ENCODE results near the gene SLC5A11.

SLC5A11 gene

DNA sequence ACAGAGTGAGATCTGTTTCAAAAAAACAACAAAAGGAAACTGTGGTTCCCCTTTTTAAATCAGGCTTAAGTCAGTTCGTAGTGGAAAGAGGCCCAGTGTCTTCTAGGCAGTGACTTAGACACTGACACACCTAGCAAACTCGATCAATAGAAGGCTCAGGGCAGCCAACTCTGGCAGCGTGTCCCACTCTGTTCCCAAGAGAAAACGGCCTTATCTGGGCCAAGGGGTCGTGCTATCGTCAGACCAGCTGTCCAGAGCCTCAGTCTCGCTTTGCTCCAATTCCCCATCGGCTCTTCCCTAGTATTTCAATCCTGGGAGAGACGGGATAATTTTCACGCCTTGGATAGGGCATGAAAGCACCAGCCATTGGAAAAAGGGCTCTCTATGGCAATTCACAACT lies 72.9 kb downstream of the SLC5A11 start:
- no peak for DNase-seq (ENCODE audit: low spot score)

DNA sequence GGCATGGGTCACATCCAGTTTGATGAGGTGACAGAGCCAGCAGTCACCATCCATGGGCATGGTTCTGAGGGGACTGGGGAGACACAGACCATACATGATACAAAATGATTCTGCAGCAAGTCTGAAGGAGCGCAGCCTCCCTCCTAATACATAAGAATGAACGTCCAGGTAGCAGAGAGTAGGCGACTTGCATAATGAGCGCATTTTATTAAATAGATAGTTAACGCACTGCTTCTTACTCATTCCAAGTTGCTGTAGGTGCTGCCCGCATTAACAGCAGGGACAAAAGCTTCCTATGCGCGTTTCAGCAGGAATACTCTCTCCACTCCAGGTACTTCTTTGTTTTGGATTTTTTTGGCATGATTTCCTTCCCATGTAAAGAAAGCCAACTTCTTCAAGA lies 73.8 kb downstream of the SLC5A11 start:
- DNase-seq (ENCODE audit: low spot score): no peak

DNA sequence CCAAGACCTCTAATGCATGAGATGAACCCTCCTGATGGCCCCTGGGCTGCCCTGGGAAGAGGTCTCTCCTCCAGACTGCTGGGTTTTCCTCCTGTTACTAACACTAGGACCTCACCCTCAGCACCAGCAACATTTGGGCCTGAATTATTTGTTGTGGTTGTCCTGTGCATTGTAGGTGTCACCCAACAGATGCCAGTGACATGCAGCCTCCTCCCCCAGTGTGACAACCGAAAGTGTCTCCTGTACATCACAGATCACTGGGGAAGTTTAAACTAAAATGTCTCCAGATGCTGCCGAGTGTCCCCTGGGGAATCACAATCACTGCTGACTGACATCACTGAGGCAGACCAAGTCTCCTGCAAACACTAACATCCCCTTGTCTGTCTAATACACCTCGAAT lies 74.8 kb downstream of the SLC5A11 start:
- no peak for DNase-seq (ENCODE audit: low spot score)

DNA sequence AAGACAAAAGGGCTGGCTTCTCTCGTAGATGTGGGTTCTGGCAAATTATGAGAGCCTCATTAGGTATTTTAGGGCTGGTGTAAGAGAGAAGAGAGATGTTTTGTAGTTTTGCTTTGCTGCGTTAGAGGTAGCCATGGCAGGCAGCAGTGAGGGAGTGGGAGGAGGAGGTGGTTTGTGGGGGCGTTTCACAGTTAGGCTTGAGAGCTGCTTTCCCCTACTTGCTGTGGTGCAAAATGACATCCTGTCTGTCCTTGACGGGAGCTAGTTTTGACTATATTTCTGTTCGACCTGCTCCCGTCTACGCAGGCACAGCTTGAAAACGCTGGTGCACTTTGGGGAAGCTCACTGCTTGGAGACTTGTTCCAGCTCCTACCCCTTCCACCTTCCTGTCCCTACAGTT lies 75.5 kb downstream of the SLC5A11 start:
- DNase-seq (ENCODE audit: low spot score): no peak

DNA sequence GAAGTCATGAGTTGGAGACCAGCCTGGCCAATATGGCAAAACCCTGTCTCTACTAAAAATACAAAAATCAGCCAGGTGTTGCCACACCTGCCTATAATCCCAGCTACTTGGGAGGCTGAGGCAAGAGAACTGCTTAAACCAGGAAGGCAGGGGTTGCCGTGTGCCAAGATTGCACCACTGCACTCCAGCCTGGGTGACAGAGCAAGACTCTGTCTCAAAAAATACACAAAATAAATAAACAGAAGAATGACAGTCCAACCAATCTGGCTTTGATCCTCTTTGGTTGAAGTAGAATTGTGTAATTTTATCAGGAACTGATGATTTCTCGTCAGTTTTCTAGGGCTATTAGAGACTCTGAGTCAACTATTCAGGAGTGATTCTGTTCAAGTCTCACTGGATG lies 79.4 kb downstream of the SLC5A11 start:
- no peak for DNase-seq (ENCODE audit: low spot score)

DNA sequence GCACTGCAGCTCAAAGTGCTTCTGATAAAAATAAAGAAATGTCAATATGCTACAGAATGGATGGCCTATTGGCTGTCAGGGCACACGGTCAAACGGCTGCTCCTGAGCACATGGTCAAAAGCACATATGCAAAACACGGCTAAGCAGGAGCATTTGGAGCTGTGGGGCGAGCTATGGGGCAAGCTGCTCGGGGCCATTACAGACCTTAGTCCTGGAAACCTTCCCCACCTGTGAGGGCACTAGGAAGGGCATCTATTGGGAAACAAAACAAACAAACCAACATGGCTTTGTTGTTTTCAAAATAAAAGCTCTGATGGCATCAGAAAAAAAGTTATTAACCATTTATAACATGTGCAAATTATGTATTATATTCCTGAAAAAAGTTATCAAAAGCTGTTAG lies 83.6 kb downstream of the SLC5A11 start:
- DNase-seq (ENCODE audit: low spot score): no peak

DNA sequence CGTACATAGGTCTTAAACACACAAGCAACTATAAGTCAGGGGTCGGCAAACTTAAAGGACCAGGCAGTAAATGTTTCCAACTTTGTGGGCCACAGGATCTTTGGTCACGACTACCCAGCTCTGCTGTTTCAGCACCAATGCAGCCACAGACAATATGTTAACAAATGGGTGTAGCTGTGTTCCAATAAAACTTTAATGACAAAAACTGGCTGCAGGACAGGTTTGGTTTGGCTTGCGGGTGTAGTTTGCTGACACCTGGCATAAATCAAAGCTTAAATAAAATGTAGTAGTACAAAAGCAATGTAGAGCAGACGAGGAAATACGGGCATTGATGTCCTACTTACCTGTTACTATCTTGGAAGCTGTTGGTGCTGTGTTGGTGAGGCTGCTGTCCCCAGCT lies 84.7 kb downstream of the SLC5A11 start:
- no peak for DNase-seq (ENCODE audit: low spot score)

DNA sequence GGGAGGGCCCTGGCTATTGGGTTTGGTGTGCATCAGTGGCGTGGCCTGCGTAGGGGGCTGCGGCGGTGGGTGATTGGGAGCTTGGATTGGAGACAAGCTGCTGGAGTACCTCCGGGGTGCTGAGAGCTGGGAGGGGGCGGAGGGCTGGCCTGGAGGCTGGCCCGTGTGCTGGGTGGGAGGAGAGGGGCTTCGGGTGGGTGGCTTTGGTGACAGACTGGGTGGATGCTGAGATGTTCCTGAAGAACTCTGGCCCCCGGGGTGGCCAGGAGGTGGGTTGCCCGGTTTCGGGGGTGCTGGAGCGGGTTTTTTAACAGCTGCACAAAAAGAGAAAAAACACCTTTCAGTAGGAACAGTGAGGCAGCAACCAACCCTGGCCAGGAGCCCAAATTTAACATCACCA lies 85.3 kb downstream of the SLC5A11 start:
- DNase-seq (ENCODE audit: low spot score): no peak

DNA sequence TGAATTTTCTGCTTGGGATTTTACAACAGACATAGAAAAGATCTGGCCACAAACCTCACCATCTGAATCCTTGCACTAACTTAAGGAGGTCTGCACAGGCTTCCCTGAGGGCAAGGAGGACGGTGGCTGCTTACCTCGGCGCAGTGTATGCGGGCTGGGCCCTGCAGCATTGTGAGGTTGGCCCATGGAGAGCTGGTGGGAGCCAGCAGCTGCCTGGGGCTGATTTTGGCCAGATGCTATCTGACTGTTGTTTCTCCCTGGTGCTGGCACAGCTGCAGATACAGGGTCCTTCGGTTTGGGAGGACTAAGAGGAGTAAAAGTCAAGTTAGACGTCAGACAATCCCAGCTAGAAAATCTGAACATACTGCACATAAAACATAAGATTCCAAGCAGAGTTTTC lies 89.6 kb downstream of the SLC5A11 start:
- DNase-seq (ENCODE audit: low spot score): no peak

DNA sequence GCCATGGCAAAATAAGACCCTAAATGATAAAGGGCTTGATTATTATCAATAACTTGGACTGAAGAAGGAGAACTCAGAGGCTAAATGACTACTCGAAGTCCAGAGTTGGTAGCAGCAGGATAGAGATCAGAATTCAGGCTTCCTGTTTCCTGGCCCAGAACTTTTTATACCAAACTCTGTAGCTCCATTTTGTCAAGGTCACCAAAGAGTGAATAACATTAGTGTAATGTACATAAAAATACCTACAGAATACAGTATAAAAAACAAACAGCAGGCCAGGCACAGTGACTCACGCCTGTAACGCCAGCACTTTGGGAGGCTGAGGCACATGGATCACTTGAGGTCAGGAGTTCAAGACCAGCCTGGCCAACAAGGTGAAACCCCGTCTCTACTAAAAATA lies 90.4 kb downstream of the SLC5A11 start:
- no peak for DNase-seq (ENCODE audit: low spot score)

DNA sequence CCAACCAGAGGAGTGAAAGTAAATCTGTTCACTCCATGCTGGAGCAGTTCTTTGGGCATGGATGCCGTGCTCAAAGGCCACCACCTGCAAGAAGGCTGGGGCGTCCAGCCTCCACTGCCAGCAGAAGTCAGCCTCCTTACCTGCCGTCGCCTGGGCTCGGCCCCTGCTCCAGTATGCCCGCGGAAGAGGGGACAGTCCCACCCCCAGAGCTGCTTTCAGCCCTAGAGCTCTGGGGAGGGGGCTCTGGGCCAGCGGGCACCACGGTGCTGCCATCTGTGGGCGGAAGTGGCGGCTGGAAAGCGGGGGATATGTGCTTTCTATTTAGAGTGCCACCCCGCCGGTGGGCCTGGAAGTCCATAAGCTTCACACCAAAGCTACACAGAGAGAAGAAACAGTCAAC lies 93.5 kb downstream of the SLC5A11 start:
- no peak for DNase-seq (ENCODE audit: low spot score)

DNA sequence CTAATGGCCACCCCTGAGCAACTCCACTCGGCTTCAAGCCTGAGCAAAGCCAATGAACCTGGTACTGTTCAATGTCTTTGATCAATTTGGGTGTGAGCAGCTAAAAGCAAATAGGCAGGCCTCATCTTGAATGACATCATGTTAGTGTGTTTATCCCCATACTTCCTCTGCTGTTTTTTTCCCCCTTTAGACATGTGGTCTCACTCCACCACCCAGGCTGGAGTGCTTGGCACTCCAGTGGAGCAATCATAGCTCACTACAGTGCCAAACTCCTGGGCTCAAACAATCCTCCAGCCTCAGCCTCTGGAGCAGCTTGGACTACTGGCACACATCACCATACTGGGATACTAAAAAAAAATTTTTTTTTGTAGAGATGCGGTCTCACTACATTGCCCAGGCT lies 94.0 kb downstream of the SLC5A11 start:
- DNase-seq (ENCODE audit: low spot score): no peak

DNA sequence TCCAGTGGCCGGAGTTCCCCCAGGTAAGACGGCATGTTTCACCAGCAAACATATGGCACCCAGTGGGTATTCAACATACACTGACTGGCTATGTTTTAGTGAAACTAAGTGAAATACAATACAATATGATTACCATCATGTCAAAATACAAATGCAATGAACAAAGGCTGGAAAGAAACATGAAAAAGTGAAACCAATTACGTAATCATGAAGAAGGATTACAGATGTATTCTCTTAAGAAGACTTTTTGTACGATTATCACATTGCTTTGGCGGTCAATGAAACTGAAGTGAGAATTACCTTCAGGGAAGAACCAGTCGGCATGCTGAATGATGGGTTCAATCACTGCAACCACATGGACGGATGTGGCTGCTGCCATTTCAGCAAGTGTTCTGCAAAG lies 97.7 kb downstream of the SLC5A11 start:
- no peak for DNase-seq (ENCODE audit: low spot score)

DNA sequence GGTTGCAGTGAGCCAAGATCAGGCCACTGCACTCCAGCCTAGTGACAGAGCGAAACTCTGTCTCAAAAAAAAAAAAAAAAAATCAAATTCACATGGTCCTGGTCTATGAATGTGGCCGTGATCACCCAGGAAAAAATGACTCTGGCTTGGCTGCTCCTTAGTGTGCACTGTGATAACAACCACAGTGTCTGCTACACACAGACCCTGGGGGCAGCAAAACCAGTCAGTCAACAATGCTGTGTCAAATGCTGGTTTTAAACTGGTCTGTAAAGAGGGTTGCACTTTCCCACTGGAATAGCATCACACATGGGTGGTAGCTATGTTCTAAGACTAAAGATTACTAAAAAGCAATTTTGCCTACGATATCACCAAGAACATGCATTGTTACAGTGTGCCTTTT lies 98.4 kb downstream of the SLC5A11 start:
- DNase-seq (ENCODE audit: low spot score): no peak

DNA sequence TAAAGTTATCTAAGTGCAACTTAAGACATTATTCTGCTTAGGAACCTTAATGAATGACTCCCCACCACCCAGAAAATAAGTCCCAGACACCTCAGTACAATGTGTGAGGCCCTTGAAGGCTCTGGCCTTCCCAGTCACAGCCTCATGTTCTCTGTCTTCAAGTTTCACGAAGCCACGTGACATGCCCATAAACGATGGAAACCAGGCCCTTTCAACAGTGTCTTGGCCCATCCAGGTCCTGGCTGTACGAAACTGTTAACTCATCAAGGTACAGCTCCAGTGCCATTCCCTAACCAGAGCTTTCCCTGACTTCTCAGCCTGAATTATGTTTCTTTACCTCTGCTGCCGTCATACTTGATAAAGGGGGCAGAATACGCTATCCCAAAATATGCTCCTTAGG lies 100.4 kb downstream of the SLC5A11 start:
- DNase-seq (ENCODE audit: low spot score): no peak

DNA sequence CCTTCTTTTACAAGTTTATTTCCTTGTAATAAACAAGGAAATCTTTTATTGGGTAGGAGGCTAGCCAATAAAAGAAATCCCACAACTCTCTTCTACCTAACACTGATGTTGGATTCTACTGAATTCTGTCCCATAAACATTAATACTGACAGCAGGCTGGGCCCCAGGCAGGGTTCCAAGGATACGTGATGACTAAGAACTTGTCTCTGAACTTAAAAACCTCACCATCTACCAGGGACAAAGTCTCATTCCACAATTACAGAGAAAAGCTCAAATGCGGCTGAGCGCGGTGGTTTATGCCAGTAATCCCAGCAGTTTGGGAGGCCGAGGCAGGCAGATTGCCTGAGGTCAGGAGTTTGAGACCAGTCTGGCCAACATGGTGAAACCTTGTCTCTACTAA lies 104.5 kb downstream of the SLC5A11 start:
- DNase-seq (ENCODE audit: low spot score): no peak

DNA sequence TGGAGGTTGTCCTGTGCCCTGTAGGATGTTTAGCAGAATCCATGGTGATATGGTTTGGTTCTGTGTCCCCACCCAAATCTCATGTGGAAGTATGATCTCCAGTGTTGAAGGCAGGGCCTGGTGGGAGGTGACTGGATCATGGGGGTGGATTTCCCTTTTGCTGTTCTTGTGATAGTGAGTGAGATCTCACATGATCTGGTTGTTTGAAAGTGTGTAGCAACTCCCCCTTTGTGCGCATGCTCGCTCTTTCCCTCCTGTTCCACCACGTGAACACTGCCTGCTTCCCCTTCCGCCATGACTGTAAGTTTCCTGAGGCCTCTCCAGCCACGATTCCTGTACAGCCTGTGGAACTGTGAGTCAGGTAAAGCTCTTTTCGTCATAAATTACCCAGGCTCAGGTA lies 107.5 kb downstream of the SLC5A11 start:
- DNase-seq (ENCODE audit: low spot score): no peak

DNA sequence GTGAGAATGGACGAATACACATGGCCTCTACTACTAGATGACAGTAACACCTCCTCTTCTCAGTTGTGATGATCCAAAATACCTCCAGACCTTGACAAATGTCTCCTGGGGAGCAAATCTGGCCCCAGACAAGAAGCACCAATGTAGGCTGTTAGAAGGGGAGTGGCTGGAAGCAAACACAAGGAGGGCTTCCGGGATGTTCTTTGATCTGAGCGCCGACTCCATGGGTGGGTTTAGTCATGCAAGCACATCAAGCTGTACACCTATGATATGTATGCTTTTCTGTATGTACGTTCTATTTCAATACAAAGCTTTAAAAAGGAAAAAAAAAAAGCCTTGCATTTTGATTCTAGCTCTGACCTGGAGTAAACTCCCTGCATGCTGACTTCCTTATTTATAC lies 108.0 kb downstream of the SLC5A11 start:
- DNase-seq (ENCODE audit: low spot score): no peak

DNA sequence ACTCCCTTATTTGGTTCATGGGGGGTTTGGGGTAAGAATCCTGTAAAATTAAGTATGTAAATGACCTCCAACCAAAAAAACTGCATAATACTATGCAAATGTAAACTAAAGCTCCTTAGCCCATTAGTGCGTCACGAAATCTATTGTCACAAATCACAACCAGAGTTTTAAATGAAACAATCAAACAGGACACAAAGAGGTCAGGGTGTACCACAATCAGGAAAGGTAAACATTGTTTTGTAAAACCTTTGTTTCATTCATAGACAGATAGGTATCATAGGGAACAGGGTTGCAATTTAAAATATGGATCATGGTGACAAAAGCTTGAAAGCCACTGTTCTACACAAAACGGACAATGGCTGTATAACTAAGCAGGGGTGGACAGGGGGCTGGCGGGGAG lies 108.4 kb downstream of the SLC5A11 start:
- no peak for DNase-seq (ENCODE audit: low spot score)

DNA sequence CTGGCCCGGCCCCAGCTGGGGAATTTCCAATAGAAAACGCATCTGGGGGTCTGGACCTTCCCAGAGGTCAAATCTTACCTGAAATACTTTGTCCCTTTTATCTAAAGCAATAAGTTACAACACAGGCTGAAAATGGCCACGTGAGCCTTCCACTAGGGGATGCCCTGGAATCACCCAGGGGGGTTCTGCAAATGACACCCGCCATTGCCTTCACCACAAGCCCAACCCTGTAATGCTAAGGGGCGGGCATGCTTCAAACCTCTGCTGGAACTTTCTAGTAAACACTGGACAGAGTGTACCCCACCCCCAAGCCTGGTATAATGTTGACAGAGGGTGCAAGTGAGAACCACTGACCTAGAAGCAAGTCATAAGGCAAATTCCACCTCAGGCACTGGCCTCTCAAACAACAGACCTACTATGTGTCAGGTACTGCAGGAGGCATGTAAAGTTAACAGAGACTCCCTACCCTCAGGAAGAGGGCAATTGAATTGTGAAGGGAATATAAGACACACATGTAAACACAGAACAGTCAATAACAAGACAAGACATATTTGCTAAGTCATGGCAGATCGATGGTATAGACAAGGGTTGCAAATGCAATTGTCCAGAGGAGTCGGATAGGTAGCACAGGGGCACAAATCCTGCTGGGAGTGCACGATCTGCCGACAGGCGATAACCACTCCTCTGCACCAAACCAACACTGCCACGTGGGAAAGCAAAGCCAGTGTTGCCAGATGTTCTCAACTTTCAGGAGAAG lies 110.4 kb downstream of the SLC5A11 start:
- DNase-seq (ENCODE audit: low spot score): no peak

DNA sequence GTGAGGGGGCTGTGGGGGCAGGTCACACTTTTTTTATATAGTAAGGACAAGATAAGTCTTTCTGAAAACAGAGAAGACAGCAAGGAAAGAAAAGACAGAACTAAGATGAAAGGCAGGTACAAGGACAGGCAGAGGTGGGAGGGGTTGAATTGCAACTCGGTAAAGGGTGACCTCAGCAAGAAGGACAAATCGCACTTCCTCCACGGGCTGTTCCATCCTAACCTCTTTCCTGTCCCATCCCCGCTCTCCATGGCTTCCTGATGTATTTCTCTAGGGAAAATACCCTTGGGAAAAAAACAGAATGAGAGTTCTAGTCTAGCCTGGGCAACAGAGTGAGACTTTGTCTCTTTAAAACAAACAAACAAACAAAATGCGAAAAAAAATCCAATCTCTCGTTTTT lies 112.1 kb downstream of the SLC5A11 start:
- DNase-seq (ENCODE audit: low spot score): no peak

Measured in Ammon's horn (tissue), 1 donor.